ENCODE measurements around the gene GRB2.

GRB2 gene

GRCh38 chr17:75345514-75346167 is 59.8 kb downstream of the GRB2 start:
- H3K4me3 ChIP-seq (ENCODE audit: severe bottlenecking), result no peak overlapping the region
- H3K9me3 ChIP-seq (ENCODE audit: severe bottlenecking), result no peaks in the 10 kb centered on the region
- no peak for TF ChIP-seq CTCF (IDR thresholded peaks at IDR 0.05; ENCODE audit: poor library complexity, severe bottlenecking)
- DNase-seq (ENCODE audit: low spot score) (no peak), ATAC-seq (ENCODE audit: low read depth) (no peak)
- H3K4me1 ChIP-seq (ENCODE audit: insufficient read depth, poor library complexity, severe bottlenecking), result no peaks in the 10 kb centered on the region
- H3K36me3 ChIP-seq (ENCODE audit: low read depth), result no peaks in the 10 kb centered on the region
- H3K27ac ChIP-seq (ENCODE audit: poor library complexity, severe bottlenecking), result no peak overlapping the region
- no peaks in the 10 kb centered on the region for H3K27me3 ChIP-seq (ENCODE audit: insufficient read depth, poor library complexity, severe bottlenecking)

DNA sequence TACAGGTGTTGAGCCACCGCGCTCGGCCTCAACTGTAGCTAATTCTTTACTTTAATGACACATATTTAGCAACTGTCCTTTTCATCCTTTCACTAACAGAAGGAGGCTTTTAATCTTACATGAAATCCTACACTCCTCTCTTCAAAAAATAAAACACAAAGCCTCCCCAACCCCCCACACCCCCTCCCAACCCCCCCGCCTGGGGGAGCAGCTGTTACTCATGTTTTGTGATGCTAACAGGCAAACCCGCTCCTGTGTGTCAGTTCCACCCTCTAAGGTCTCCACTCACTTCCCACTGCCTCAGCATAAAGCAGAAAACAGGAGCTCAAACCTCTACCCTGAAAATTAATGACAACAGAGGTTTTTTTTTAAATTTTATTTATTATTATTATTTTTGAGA is 60.8 kb downstream of the GRB2 start:
- Histone ChIP-seq H3K9me3 (ENCODE audit: severe bottlenecking) (no peaks in the 10 kb centered on the region), H3K27ac (ENCODE audit: poor library complexity, severe bottlenecking) (no peak overlapping the region), H3K36me3 (ENCODE audit: low read depth) (no peaks in the 10 kb centered on the region), H3K4me3 (ENCODE audit: severe bottlenecking) (no peak overlapping the region), H3K27me3 (ENCODE audit: insufficient read depth, poor library complexity, severe bottlenecking) (no peaks in the 10 kb centered on the region), H3K4me1 (ENCODE audit: insufficient read depth, poor library complexity, severe bottlenecking) (no peaks in the 10 kb centered on the region)
- ATAC-seq (ENCODE audit: low read depth) (no peak), DNase-seq (ENCODE audit: low spot score) (no peak)
- TF ChIP-seq CTCF (IDR thresholded peaks at IDR 0.05; ENCODE audit: poor library complexity, severe bottlenecking), result no peak

GRCh38 chr17:75342996-75343395 is 62.5 kb downstream of the GRB2 start:
- no peaks in the 10 kb centered on the region for H3K9me3 ChIP-seq (ENCODE audit: severe bottlenecking)
- no peak overlapping the region for H3K4me3 ChIP-seq (ENCODE audit: severe bottlenecking)
- H3K27ac ChIP-seq (ENCODE audit: poor library complexity, severe bottlenecking), result no peak overlapping the region
- no peaks in the 10 kb centered on the region for H3K27me3 ChIP-seq (ENCODE audit: insufficient read depth, poor library complexity, severe bottlenecking)
- ATAC-seq (ENCODE audit: low read depth), result no peak
- TF ChIP-seq CTCF (IDR thresholded peaks at IDR 0.05; ENCODE audit: poor library complexity, severe bottlenecking), result no peak
- no peak for DNase-seq (ENCODE audit: low spot score)
- no peaks in the 10 kb centered on the region for H3K4me1 ChIP-seq (ENCODE audit: insufficient read depth, poor library complexity, severe bottlenecking)
- H3K36me3 ChIP-seq (ENCODE audit: low read depth), result no peaks in the 10 kb centered on the region

GRCh38 chr17:75341784-75342486 is 63.5 kb downstream of the GRB2 start:
- no peak overlapping the region for H3K4me3 ChIP-seq (ENCODE audit: severe bottlenecking)
- H3K4me1 ChIP-seq (ENCODE audit: insufficient read depth, poor library complexity, severe bottlenecking), result no peaks in the 10 kb centered on the region
- no peak overlapping the region for H3K27ac ChIP-seq (ENCODE audit: poor library complexity, severe bottlenecking)

More at GRCh38 chr17:75341784-75342486, 63.5 kb downstream of the GRB2 start:
- ATAC-seq (ENCODE audit: low read depth) (no peak), DNase-seq (ENCODE audit: low spot score) (no peak)
- Histone ChIP-seq H3K9me3 (ENCODE audit: severe bottlenecking) (no peaks in the 10 kb centered on the region), H3K27me3 (ENCODE audit: insufficient read depth, poor library complexity, severe bottlenecking) (no peaks in the 10 kb centered on the region), H3K36me3 (ENCODE audit: low read depth) (no peaks in the 10 kb centered on the region)
- no peak for TF ChIP-seq CTCF (IDR thresholded peaks at IDR 0.05; ENCODE audit: poor library complexity, severe bottlenecking)
